Measurements from ENCODE around the gene ZIM2. TPM values are rescaled to one million over a fixed set of nuclear protein-coding genes. Genes with fewer than 3 reads are reported as not detected.

Gene ZIM2
- total RNA-seq, 1 donor from 2014 or later, result not detected

DNA sequence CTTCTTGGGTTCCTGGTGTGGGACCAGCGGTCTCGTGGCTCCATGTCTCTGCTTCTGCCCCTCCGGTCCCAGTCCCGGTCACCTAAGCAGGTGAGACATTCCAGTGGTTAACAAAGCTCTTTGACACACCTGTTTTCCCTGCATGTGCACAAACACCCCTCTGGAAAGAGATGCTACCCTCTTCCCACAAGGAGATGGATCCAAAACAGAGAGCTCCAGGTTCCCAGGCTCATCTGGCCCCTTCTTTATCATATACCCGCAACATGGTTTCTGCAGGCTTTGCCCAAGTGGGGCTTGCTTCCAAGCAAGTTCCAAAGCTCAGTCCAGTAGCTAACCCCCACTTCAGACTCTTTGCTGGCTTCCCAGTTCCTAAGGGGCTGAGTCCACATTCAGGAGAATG lies 17.8 kb downstream of the ZIM2 start:
- no peak for DNase-seq (ENCODE audit: low read depth)
- no peak for TF ChIP-seq CTCF (IDR thresholded peaks at IDR 0.05; ENCODE audit: insufficient read depth, low read length, poor library complexity, severe bottlenecking)
- no peaks in the 10 kb centered on the region for H3K36me3 ChIP-seq (ENCODE audit: control insufficient read depth, insufficient read depth, low read length)
- H3K27me3 ChIP-seq (ENCODE audit: control insufficient read depth, insufficient read depth, low read length), result no peaks in the 10 kb centered on the region
- H3K4me3 ChIP-seq (ENCODE audit: low read depth, low read length), result no peak overlapping the region

DNA sequence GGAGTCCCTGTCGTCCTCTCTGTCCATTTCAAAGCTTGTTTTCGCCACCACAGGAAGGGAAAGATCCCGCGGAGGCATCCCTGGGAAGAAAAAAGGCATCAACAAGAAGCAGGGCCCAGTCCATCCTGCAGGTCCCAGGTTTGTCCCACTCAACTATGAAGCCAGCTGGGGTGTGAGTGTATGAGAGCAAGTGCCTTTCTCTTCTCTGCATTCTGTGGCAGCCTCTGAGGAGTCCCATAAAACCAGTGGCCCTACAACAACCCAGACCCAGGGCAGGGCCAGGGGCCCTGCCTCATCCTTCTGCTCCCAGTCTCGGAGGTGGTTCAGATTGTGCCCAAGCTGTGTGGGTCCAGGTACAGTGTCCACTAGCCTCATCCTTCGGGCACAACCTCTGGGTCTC lies 18.9 kb downstream of the ZIM2 start:
- H3K27me3 ChIP-seq (ENCODE audit: control insufficient read depth, insufficient read depth, low read length), result no peaks in the 10 kb centered on the region
- TF ChIP-seq CTCF (IDR thresholded peaks at IDR 0.05; ENCODE audit: insufficient read depth, low read length, poor library complexity, severe bottlenecking), result no peak
- no peak for DNase-seq (ENCODE audit: low read depth)
- no peaks in the 10 kb centered on the region for H3K36me3 ChIP-seq (ENCODE audit: control insufficient read depth, insufficient read depth, low read length)
- no peak overlapping the region for H3K4me3 ChIP-seq (ENCODE audit: low read depth, low read length)

- DNase-seq (ENCODE audit: low read depth), result no peak
- TF ChIP-seq CTCF (IDR thresholded peaks at IDR 0.05; ENCODE audit: insufficient read depth, low read length, poor library complexity, severe bottlenecking), result no peak
- Histone ChIP-seq H3K27me3 (ENCODE audit: control insufficient read depth, insufficient read depth, low read length) (no peaks in the 10 kb centered on the region), H3K36me3 (ENCODE audit: control insufficient read depth, insufficient read depth, low read length) (no peaks in the 10 kb centered on the region), H3K4me3 (ENCODE audit: low read depth, low read length) (no peak overlapping the region)
Observed at GRCh38 chr19:56821209-56821608, 19.3 kb downstream of the ZIM2 start.

GRCh38 chr19:56819166-56819565 lies 21.4 kb downstream of the ZIM2 start:
- H3K27me3 ChIP-seq (ENCODE audit: control insufficient read depth, insufficient read depth, low read length), result no peaks in the 10 kb centered on the region
- TF ChIP-seq CTCF (IDR thresholded peaks at IDR 0.05; ENCODE audit: insufficient read depth, low read length, poor library complexity, severe bottlenecking), result no peak
- no peak for DNase-seq (ENCODE audit: low read depth)
- no peak overlapping the region for H3K4me3 ChIP-seq (ENCODE audit: low read depth, low read length)
- H3K36me3 ChIP-seq (ENCODE audit: control insufficient read depth, insufficient read depth, low read length), result no peaks in the 10 kb centered on the region

DNA sequence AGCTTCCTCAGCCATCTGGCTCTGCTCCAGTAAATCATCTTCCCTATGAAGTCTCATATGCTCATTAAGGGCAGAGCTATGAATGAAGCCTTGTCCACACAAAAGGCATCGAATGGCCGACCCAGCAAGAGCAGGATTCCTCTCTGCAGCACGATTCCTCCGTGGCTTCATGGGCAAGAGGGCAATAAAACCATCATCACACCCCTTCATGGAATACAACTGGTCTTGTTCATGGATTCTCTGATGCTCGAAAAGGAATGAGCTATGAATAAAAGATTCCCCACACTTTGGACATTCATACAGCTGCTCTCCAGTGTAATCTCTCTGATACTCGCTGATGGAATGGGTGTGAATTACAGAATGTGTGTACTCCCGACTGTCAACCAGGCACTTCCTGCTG lies 25.9 kb downstream of the ZIM2 start:
- no peak for TF ChIP-seq CTCF (IDR thresholded peaks at IDR 0.05; ENCODE audit: insufficient read depth, low read length, poor library complexity, severe bottlenecking)
- Histone ChIP-seq H3K36me3 (ENCODE audit: control insufficient read depth, insufficient read depth, low read length) (no peaks in the 10 kb centered on the region), H3K4me3 (ENCODE audit: low read depth, low read length) (no peak overlapping the region), H3K27me3 (ENCODE audit: control insufficient read depth, insufficient read depth, low read length) (no peaks in the 10 kb centered on the region)
- DNase-seq (ENCODE audit: low read depth), result no peak

GRCh38 chr19:56813531-56813930 lies 27.0 kb downstream of the ZIM2 start:
- Histone ChIP-seq H3K36me3 (ENCODE audit: control insufficient read depth, insufficient read depth, low read length) (no peaks in the 10 kb centered on the region), H3K27me3 (ENCODE audit: control insufficient read depth, insufficient read depth, low read length) (no peaks in the 10 kb centered on the region), H3K4me3 (ENCODE audit: low read depth, low read length) (no peak overlapping the region)
- DNase-seq (ENCODE audit: low read depth), result no peak
- TF ChIP-seq CTCF (IDR thresholded peaks at IDR 0.05; ENCODE audit: insufficient read depth, low read length, poor library complexity, severe bottlenecking), result no peak
